SK-N-MC (cell line): ENCODE measurements around the gene SESN2.

Experiments
- EZH2 ChIP-seq: fragments of 200-600 bp; sonication (generic); IDR thresholded peaks from one replicate; pipeline ENCODE4 v1.6.1; 2017; ENCODE audit warnings: antibody characterized with exemption
- FOXP2 ChIP-seq: optimal IDR thresholded peaks from 2 replicates; pipeline ENCODE3; 2011; ENCODE audit warnings: mild to moderate bottlenecking, moderate library complexity; ENCODE audit not compliant: insufficient read depth; ENCODE audit errors: extremely low read length, control extremely low read depth
- POLR2AphosphoS5 ChIP-seq: IDR thresholded peaks from 2 replicates; pipeline ENCODE4 v1.6.1; 2012; ENCODE audit warnings: mild to moderate bottlenecking, low read depth, low read length, borderline replicate concordance

- TF ChIP-seq EZH2 (no peak), POLR2AphosphoS5 (no peak), FOXP2 (no peak)
Observed at GRCh38 chr1:28209700-28210099, 49.6 kb upstream of the SESN2 start.
